ENCODE measurements around the gene NTNG2. TPM values are rescaled to one million over a fixed set of nuclear protein-coding genes. Genes with fewer than 3 reads are reported as not detected.

The NTNG2 gene
- total and polyA plus RNA-seq, 9 of the 15 experiments (the other 6 are each of a cell fraction or from before 2014, with no cell fraction given), result 0.01 to 0.11 (median 0.09) TPM; not detected in 6

GRCh38 chr9:132142924-132143323, 18.9 kb upstream of the NTNG2 start:
- FAIRE-seq (no peak), DNase-seq (ENCODE audit: extremely low read depth in 1 of 4, low spot score in 3 of 4) (no peak), ATAC-seq (no peak)
- intact Hi-C loops (cut with micrococcal nuclease) (no loop called here), in situ Hi-C loops (cut with MboI) (no loop called here)
- H3K9me1 ChIP-seq (ENCODE audit: control insufficient read depth, insufficient read depth, low read length), result no peaks in the 10 kb centered on the region
- peaks cover 0 to 3% of the 10 kb centered on the region in 2 experiments; a peak in 2 of 5 replicates for H3K4me1 ChIP-seq (replicated peaks in 1 of 2; ENCODE audit: control insufficient read depth in 2 of 2, insufficient read depth in 2 of 2, low read length in 2 of 2)
- no peaks in the 10 kb centered on the region for H3K9me3 ChIP-seq (replicated peaks; ENCODE audit: control insufficient read depth, insufficient read depth, low read depth, low read length)
- H4K20me1 ChIP-seq (replicated peaks; ENCODE audit: control insufficient read depth, insufficient read depth, low read length), result no peaks in the 10 kb centered on the region
- H2AFZ ChIP-seq (ENCODE audit: low read depth, low read length), result no peak overlapping the region
- no peak overlapping the region for H3K9ac ChIP-seq (ENCODE audit: insufficient read depth in 1 of 2, low read depth in 2 of 2, low read length in 2 of 2)
- no peaks in the 10 kb centered on the region for H3K79me2 ChIP-seq (ENCODE audit: control insufficient read depth, insufficient read depth, low read length)
- POLR2A ChIA-PET, result interaction anchor here (0.5 to 1.0 kb wide), 2 partner anchors 8 to 378 kb away, joined by 3 to 4 read pairs; no protein-coding TSS in a partner anchor
- H3K27ac ChIP-seq (ENCODE audit: extremely low read depth, low read depth, low read length), result no peak overlapping the region
- no peaks in the 10 kb centered on the region for H3K36me3 ChIP-seq (ENCODE audit: control insufficient read depth, insufficient read depth, low read length)
- peaks cover 28 to 72% of the 10 kb centered on the region in 2 experiments for H3K27me3 ChIP-seq (ENCODE audit: control insufficient read depth in 2 of 2, insufficient read depth in 2 of 2, low read length in 2 of 2)
- WGBS (ENCODE audit: insufficient coverage, low coverage, missing lambda C conversion rate), result 3% methylated on average over 9 of the region's 9 CpGs
- BruUV-seq (replicated peaks), result no TSS peak
- CTCF ChIA-PET (ENCODE audit: low intra/inter-chr PET ratio), result no interaction called here
- H3K4me3 ChIP-seq, result no peak overlapping the region
- H3K4me2 ChIP-seq (ENCODE audit: insufficient read depth, low read length), result no peak overlapping the region
- no peak for TF ChIP-seq FOXA1 (IDR thresholded peaks at IDR 0.05; ENCODE audit: borderline replicate concordance)
- no peak for TF ChIP-seq KAT2B (IDR thresholded peaks at IDR 0.05; ENCODE audit: low read depth, low read length)
- TF ChIP-seq PRDM10 (IDR thresholded peaks at IDR 0.05; ENCODE audit: partially characterized antibody), result no peak
- no peak for TF ChIP-seq ZNF12 (CRISPR knock-in tag; IDR thresholded peaks at IDR 0.05)
- no peak for TF ChIP-seq EHMT2 (IDR thresholded peaks at IDR 0.05)
- TF ChIP-seq YY1 (IDR thresholded peaks at IDR 0.05; ENCODE audit: borderline replicate concordance in 1 of 3, control insufficient read depth in 1 of 3, extremely low read depth in 1 of 3, insufficient read depth in 3 of 3, insufficient read length in 1 of 3, insufficient replicate concordance in 2 of 3, low read depth in 1 of 3, low read length in 2 of 3), result no peak
- no peak for TF ChIP-seq NFATC3 (IDR thresholded peaks at IDR 0.05)
- TF ChIP-seq SRSF1 (IDR thresholded peaks at IDR 0.05; ENCODE audit: low read depth, low read length), result no peak
- no peak for TF ChIP-seq SMARCA5 (IDR thresholded peaks at IDR 0.05)
- TF ChIP-seq ZNF785 (CRISPR knock-in tag; IDR thresholded peaks at IDR 0.05), result no peak
- no peak for TF ChIP-seq KDM5B (IDR thresholded peaks at IDR 0.05; ENCODE audit: insufficient replicate concordance, low read depth, low read length)
- TF ChIP-seq LCOR (CRISPR knock-in tag; IDR thresholded peaks at IDR 0.05), result no peak
- no peak for TF ChIP-seq ZBTB11 (CRISPR knock-in tag; IDR thresholded peaks at IDR 0.05)
- TF ChIP-seq SNRNP70 (optimal IDR thresholded peaks at IDR 0.05; ENCODE audit: low read depth, low read length), result no peak
